ENCODE results near the gene ZNF598.
"Not testable (repeated sequence)": the region's sequence is repeated elsewhere in the genome, so short reads cannot be mapped to it uniquely, and the experiment has no call there.

ZNF598 gene

DNA sequence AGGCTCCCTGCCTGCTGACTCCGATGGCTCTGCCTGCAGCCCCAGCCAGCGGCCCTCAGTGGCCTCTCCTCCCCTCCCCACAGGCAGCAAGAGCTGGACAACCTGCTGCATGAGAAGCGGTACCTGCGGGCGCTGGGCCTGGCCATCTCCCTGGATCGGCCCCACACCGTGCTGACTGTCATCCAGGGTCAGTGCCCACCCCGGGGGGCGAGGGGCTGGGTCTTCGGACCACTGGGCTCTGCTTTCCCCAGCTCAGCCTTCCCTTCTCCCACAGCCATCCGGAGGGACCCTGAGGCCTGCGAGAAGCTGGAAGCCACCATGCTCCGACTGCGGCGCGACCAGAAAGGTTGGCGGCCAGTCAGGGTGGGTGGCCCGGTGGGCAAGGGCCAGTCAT is 31.7 kb downstream of the ZNF598 start:
- in situ Hi-C loops (cut with HindIII; ENCODE audit: low sequenced_read_pairs), result no loop called here

DNA sequence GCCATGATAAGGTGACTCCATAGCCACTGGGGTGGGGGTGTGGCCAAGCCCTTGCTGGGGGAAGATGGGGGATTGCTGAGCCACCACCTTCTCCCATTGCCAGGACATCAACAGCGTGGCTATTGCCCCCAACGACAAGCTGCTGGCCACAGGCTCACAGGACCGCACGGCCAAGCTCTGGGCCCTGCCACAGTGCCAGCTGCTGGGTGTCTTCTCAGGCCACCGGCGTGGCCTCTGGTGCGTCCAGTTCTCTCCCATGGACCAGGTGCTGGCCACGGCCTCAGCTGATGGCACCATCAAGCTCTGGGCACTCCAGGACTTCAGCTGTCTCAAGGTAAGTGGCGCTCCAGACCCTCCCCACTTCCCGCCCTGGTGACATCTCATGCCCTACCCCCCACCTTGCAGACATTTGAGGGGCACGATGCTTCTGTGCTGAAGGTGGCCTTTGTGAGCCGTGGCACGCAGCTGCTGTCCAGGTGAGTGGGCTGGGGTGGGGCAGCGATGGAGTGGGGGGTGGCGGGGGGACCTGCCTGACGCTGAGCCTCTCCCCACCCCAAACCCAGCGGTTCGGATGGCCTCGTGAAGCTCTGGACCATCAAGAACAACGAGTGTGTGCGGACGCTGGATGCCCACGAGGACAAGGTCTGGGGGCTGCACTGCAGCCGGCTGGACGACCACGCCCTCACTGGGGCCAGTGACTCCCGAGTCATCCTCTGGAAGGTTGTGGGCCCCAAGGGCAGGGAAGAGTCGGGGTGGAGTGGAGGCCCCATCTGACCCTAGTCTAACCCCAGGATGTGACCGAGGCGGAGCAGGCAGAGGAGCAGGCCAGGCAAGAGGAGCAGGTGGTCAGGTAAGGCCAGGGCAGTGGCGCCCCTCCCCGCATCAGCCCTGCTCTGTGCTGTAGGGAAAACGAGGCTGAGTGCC is 32.4 kb downstream of the ZNF598 start:
- in situ Hi-C loops (cut with HindIII; ENCODE audit: low sequenced_read_pairs), result no loop called here

DNA sequence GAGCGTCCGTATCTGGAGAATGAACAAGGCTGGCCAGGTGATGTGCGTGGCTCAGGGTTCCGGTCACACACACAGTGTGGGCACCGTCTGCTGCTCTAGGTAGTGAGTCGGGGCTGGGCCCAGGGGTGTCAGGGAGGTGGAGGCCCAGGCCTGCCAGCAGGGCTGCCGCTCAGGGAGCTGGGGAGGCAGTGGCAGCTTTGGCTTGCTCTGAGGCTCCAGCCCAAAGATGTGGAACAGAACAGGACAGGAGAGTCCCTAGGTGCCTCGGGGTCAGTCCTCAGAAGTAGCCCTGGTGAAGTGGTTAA is 33.5 kb downstream of the ZNF598 start:
- in situ Hi-C loops (cut with HindIII; ENCODE audit: low sequenced_read_pairs), result no loop called here

DNA sequence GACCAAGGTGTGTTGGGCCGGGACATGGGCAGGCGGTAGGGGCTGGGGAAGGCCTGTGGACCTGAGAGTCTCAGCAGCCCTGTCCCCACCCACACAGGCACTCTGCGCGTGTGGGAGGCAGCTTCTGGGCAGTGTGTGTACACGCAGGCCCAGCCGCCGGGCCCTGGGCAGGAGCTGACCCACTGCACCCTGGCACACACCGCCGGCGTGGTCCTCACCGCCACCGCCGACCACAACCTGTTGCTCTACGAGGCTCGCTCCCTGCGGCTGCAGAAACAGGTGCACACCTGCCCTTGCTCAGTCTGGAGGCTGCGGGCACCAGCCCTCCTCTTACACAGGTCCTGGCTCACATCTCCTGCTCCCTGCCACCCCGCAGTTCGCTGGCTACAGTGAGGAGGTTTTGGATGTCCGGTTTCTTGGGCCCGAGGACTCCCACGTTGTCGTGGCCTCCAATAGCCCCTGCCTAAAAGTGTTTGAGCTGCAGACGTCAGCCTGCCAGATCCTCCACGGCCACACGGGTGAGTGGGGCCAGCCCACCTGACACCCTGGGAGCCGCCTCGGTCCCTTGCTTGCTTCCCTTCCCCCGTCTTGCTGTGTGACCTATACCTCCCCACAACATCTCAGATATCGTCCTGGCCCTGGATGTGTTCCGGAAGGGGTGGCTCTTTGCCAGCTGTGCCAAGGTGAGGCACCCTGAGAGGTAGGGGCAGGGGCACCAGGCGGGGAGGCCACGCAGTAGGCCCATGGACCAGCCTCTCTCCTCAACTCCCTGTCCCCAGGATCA is 34.0 kb downstream of the ZNF598 start:
- in situ Hi-C loops (cut with HindIII; ENCODE audit: low sequenced_read_pairs), result no loop called here

DNA sequence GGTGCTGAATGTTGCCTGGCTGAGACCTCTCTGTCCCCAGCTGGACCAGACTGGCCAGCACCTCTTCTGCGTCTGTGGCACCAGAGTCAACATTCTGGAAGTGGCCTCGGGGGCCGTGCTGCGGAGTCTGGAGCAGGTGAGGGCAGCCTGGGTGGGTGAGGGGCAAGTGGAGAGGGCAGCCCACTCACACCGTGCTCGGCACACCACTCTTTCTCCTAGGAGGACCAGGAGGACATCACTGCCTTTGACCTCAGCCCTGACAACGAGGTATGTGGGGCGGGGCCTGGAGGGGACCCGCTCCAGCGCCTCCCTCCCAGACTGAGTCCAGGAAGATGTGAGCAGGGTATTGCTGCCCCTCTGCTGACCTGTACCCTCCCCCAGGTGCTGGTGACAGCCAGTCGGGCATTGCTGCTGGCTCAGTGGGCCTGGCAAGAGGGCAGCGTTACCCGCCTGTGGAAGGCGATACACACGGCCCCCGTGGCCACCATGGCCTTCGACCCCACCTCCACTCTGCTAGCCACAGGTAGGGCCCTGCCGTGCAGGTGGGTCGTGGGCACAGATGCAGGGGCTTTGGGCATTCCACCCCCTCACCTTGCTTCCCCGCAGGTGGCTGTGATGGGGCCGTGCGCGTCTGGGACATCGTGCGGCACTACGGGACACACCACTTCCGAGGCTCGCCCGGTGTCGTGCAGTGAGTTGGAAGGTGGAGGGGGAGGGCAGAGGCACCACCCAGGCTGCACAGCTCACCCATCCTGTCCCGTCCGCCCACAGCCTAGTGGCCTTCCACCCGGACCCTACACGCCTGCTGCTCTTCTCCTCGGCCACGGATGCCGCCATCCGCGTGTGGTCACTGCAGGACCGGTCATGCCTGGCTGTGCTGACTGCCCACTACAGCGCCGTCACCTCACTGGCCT is 35.2 kb downstream of the ZNF598 start:
- in situ Hi-C loops (cut with HindIII; ENCODE audit: low sequenced_read_pairs), result no loop called here

DNA sequence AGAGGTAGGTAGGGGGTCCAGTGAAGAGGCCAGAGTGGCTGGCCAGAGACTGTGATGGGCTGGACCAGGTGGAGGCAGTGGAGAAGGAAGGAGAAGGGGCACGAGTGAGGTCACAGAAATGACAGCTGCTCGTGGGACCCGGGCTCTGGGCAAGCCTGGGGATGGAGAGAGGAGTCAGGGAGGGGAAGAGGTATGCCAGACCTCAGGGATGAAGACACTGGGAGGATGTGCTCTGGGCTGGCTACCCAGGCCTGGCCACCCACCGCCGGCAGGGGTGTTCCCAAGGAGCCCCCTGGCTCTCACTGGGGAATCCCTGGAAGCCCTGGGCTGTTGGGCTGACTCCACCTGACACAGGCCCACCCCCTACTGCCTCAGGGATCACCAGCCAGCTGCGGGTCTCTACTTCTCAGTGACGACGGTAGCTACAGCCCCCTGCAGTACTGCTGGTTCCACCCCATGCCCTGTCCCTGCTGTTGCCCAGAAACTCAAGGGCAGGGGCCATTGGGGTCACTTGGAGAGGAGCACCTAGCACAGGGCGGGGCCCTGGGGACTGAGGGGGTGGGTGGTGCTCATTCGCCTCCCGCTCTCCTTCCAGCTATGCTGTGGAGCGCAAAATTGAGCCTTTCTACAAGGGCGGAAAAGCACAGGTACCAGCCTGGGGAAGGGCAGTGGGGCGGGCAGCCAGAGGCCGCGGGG is 36.0 kb downstream of the ZNF598 start:
- in situ Hi-C loops (cut with HindIII; ENCODE audit: low sequenced_read_pairs), result no loop called here

DNA sequence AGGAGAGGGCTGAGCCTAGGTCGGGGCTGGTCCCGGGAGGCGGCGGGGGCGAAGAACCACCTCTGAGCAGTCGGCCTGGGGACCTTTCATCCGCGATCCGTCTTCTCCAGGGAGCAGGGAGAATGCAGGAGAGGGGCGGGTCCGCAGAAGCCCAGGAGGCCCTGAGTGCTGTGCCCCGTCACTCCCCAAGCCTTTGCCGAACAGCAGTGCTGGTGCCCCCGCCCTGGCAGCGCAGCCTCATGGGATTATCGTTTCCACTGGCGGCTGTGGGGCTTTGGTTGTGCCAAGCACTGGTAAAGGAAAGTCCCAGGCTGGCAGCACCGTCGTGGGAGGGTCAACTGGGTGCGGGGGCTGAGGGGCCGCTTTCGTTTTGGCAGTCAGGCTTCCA is 37.1 kb downstream of the ZNF598 start:
- in situ Hi-C loops (cut with HindIII; ENCODE audit: low sequenced_read_pairs), result no loop called here

DNA sequence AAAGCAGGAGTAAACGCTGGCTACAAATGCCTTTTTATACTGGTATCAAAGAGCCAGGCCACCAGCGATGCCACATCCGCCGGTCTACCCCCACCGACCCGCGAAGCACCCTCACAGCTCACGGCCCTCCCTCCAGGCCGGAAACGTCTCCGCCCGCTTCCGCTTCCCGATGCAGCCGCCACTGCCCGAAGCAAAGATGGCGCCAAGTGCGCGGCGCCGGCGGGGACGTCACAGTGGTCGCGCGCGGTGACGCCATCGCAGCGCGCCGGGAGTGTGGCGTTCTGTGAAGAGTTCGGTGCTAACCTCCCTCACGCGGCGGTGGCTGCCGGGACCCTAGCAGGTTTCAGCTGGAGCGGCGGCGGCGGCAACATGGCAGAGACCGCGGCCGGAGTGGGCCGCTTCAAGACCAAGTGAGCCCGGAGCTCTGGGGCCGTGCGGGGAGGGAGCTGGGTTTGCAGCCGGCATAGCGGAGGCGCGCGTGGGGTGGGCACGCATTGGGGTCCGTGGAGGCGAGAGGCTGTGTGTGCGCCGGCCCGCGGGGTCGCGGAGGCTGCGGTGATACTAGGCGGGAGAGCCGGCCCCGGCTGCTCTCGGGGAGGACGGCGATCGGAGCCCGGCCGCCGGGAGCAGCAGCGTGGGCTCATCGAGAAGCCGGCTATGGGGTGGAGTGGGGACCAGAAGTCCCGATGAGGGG is 37.7 kb downstream of the ZNF598 start, which contains the start of gene TBL3:
Gene TBL3, plus strand, starts transcription at position 258 of the 694 bp plus-strand sequence. Its CDS starts 112 bp downstream, at position 370.
- in situ Hi-C loops (cut with HindIII; ENCODE audit: low sequenced_read_pairs), result no loop called here

DNA sequence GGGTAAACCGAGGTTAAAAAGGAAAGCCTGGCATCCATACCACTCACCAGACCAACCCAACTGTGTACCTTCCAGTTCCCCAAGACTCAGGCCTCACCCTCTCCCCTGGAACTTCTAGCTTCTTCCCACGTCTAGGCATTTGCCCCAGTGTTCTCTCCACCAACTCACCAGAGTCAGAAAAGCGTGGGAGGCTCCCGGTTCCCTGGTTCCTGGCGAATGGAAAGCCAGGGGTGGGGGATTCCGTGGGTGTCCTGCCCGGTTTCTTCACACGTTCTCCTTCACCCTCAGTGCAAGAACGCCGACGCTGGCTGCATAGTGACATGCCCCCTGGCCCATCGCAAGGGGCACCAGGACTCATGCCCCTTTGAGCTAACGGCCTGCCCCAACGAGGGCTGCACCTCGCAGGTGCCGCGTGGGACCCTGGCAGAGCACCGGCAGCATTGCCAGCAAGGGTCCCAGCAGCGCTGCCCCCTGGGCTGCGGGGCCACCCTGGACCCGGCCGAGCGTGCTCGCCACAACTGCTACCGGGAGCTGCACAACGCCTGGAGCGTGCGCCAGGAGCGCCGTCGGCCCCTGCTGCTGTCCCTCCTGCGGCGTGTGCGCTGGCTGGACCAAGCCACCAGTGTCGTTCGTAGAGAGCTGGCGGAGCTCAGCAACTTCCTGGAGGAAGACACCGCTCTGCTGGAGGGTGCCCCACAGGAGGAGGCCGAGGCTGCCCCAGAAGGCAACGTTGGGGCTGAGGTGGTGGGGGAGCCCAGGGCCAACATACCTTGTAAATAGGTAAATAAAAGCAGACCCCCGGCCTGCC is 41.3 kb downstream of the ZNF598 start:
- in situ Hi-C loops (cut with HindIII; ENCODE audit: low sequenced_read_pairs), result no loop called here

DNA sequence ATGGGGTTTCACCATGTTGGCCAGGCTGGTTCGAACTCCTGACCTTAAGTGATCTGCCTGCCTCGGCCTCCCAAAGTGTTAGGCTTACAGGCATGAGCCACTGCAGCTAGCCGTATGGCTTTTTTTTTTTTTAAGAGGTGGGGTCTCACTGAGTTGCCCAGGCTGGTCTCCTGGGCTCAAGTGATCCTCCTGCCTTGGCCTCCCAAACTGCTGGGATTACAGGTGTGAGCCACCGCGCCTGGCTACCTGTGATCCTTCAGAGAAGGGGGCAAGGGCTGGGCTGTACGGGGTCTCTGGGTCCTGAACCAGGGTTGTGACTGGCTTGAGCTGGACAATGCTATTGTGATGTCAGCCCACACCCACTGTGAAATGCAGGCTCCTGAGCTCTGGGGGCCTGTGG is 43.2 kb downstream of the ZNF598 start, which contains the start of gene RNF151:
Gene RNF151, plus strand, starts transcription at position 397 of the 400 bp plus-strand sequence. CDS start 26 bp downstream, outside the sequence.
- in situ Hi-C loops (cut with HindIII; ENCODE audit: low sequenced_read_pairs), result no loop called here

DNA sequence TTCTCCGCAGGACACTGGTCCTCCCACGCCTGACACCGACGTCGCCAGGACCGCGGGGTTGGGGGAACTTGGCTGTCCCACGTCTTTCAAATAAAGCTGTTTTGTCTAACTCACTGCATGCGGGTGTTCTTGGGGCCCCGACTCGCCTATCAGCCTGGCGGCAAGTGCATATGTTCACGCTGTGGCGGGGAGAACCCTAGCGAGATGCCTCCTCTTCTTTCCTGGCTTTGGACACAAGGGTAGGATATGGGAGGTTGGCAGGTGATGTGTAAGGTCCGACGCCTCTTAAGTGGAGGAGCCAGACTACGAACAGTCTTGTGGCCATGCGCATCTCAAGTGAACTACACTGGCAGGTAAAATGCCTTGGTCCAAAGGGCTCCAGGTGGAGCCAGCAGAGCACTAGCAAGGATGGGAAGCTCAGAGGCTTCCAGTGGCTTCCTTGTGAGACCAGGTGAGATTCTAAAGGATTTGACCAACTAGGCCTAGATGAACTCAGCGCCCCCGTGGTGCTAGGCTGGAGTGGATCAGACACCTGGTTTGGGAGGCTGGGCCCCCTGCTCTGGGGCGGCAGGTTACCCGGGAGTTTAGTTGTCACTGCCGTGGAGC is 44.1 kb downstream of the ZNF598 start:
- in situ Hi-C loops (cut with HindIII; ENCODE audit: low sequenced_read_pairs), result no loop called here

DNA sequence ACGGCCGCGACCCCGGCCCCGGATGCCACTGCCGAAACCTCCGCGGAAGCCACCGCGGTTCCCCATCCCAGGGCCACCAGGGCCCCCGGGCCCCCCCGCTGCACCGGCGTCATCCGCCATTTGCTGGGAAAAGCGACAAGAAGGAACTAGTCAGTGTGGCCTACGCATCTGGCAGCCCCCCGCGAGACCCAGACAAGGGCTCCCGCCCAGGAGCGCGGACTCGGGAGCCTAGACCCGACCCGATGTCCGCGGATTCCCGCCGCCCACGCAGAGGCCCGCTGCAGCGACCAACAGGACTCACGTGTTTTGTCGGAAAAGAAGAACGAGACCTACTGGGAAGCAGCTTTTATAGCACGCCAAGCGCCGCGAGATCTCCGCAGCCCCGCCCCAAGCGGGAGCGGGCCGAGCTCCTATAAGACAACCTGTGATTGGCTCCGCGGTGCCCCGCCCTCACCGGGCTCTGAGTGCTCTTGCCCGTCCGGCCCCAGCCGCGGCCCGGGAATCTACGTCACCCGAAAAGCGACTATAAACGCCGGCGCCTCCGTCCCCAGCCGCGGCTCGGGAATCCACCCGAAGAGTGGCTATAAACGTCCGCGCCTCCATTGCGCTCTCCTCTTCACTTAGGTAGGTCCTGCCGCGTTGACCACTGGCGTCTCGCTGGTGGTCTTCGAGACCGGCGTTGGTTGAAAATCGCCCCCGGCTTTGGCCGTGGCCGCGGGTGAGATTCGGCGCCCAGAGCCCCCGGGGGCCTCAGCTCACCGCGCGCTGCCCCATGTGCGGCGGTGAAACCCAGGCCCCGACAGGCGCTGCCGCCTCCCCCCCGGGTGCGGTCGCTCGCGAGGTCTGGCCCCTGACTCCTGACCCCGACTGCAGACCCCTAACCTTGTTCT is 44.9 kb downstream of the ZNF598 start, which contains the start of gene RPS2:
Gene RPS2, minus strand, starts transcription at position 321 of the 890 bp plus-strand sequence. Its CDS starts 201 bp downstream, at position 120.
- in situ Hi-C loops (cut with HindIII; ENCODE audit: low sequenced_read_pairs), result no loop called here

DNA sequence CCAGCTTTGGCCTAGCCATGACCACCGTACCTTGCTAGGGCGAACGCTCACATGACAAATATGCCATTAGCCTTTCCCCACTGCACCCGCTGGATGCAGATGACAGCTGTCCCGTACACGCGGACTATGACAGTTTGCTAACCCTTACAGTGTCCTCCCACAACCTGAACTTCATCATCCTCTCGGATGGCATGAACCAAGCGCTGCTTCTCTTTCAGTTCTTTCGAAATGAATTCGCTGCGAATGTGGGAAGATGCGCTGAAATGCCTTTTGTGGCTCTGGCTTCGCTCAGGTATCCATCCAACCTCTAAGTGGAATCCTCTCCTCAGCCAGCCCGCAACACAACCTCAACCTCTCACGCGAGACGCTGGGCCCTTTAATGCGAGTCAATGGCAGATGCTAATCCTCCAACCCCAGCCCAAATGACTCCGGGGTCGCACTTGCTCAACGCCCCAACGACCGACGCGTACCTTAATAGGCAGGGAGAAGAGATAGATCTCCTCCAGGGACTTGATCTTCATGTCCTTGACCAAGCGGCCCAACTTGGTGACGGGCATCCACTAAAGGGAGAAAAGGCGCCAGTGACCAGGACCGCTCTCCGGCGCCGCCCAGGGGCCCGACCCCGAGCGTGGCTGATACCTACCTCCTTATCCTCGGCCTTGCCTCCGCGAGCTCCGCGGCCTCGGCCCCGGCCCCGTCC is 45.7 kb downstream of the ZNF598 start:
- in situ Hi-C loops (cut with HindIII; ENCODE audit: low sequenced_read_pairs), result no loop called here

DNA sequence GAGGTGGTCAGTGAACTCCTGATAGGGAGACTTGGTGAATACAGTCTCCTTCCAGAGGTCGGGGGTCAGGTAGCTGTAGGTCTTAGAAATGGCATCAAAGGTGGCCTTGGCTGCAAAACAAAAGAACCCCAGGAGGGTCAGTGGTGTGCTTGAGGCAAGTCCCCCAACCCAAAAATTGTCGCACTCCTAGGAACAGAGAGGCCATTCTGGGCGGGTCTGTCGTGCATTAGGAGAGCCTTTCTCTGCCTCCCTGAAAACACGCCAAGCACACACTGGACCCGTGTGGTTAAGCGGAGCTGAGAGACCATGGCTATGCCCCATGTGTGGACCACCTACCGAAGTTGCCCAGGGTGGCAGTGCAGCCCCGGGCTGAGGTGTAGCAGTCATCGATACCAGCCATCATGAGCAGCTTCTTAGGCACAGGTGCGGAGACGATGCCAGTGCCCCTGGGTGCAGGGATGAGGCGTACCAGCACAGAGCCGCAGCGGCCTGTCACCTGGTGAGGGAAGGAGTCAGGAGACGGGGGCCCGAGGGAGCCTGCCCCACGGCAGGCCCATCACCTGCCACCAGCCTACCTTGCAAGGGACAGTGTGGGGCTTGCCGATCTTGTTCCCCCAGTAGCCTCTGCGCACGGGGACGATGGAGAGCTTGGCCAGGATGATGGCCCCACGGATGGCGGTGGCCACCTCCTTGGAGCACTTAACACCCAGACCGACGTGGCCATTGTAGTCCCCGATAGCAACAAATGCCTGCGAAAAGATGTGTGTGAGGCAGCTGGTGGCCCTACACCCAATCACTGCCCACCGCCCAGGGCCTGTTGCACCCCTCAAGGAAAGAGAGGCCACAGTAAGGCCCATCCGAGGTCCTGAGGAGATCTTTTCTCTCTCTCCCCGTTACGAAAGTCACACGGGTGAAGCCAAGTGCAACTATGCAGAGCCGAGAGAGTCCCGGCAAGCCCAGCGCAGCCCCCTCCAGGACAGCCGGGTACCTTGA is 47.2 kb downstream of the ZNF598 start:
- in situ Hi-C loops (cut with HindIII; ENCODE audit: low sequenced_read_pairs), result not testable (repeated sequence)

DNA sequence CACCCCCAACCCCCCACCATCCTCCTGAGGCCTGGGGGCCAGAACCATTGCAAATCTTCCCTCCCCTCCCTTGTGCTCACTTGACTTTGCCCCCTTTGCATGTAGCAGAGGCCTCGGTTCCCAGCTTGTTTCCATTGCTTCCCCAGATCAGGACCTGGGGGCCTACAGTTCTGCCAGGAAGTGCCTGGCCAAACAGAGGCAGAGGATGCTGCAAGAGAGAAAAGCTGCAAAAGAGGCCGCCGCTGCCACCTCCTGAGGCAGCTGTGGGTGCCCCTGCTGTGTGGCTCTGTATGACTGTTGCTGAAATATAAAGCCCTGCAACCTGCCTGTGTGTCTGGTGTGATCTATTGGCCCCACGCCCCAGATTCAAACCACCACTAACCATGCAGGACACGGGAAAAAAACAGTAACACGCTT is 48.0 kb downstream of the ZNF598 start:
- in situ Hi-C loops (cut with HindIII; ENCODE audit: low sequenced_read_pairs), result no loop called here

All from DLD1 (cell line).